ENCODE data around the gene KRTAP4-6. TPM values are rescaled to one million over a fixed set of nuclear protein-coding genes. Genes with fewer than 3 reads are reported as not detected.
"Not testable (repeated sequence)": the region's sequence is repeated elsewhere in the genome, so short reads cannot be mapped to it uniquely, and the experiment has no call there.

Gene KRTAP4-6
- total RNA-seq, 4 donors from 2014 or later = not detected

GRCh38 chr17:41111151-41111885 is 29.0 kb downstream of the KRTAP4-6 start:
- Histone ChIP-seq H3K27ac (no peak overlapping the region), H3K27me3 (peaks cover 0 to 17% (median 0%) of the 10 kb centered on the region in 4 donors), H3K9me3 (no peaks in the 10 kb centered on the region), H3K4me3 (no peak overlapping the region), H3K4me1 (no peaks in the 10 kb centered on the region), H3K36me3 (no peaks in the 10 kb centered on the region)
- intact Hi-C loops (cut with DNase I) = no loop called here
- 74 to 82% methylated on average over 2 of the region's 2 CpGs for whole genome bisulfite sequencing, 2 donors
- DNase-seq = no peak
- no peak for TF ChIP-seq POLR2A (IDR thresholded peaks at IDR 0.05)
- TF ChIP-seq CTCF (IDR thresholded peaks at IDR 0.05) = no peak

GRCh38 chr17:41108728-41109386 is 31.5 kb downstream of the KRTAP4-6 start:
- H3K27ac ChIP-seq; intact Hi-C loops (cut with DNase I); H3K4me3 ChIP-seq; H3K9me3 ChIP-seq; DNase-seq; H3K4me1 ChIP-seq; H3K36me3 ChIP-seq: not testable (repeated sequence)
- peaks cover 0 to 19% (median 0%) of the 10 kb centered on the region in 4 donors for H3K27me3 ChIP-seq
- 0 to 36% methylated on average over 1 of the region's 1 CpG for WGBS, 2 donors

- no peak for DNase-seq
- no peak for TF ChIP-seq CTCF (IDR thresholded peaks at IDR 0.05)
- TF ChIP-seq POLR2A (IDR thresholded peaks at IDR 0.05) = no peak
- Histone ChIP-seq H3K4me1 (no peaks in the 10 kb centered on the region), H3K9me3 (no peaks in the 10 kb centered on the region), H3K27ac (no peak overlapping the region), H3K36me3 (no peaks in the 10 kb centered on the region), H3K4me3 (no peak overlapping the region), H3K27me3 (peaks cover 0 to 18% (median 0%) of the 10 kb centered on the region in 4 donors)
- intact Hi-C loops (cut with DNase I) = no loop called here
- 63 to 82% methylated on average over 1 of the region's 1 CpG for WGBS, 2 donors
Measured at GRCh38 chr17:41107941-41108450, 32.3 kb downstream of the KRTAP4-6 start.

DNA sequence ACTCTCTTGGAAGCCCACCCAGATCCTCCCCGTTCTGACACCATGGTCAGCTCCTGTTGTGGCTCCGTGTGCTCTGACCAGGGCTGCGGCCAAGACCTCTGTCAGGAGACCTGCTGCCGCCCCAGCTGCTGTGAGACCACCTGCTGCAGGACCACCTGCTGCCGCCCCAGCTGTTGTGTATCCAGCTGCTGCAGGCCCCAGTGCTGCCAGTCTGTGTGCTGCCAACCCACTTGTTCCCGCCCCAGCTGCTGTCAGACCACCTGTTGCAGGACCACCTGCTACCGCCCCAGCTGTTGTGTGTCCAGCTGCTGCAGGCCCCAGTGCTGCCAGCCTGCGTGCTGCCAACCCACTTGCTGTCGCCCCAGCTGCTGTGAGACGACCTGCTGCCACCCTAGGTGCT is 35.0 kb downstream of the KRTAP4-6 start, which contains the start of gene KRTAP4-9:
KRTAP4-9 (plus strand) TSS at position 43 of the 400 bp plus-strand sequence; CDS start at position 43, 0 bp downstream.
- not testable (repeated sequence) for H3K4me3 ChIP-seq
- 87% methylated on average over 5 of the region's 10 CpGs; no CpG with 5 or more reads in 1 of the 2 donors for WGBS, 2 donors

DNA sequence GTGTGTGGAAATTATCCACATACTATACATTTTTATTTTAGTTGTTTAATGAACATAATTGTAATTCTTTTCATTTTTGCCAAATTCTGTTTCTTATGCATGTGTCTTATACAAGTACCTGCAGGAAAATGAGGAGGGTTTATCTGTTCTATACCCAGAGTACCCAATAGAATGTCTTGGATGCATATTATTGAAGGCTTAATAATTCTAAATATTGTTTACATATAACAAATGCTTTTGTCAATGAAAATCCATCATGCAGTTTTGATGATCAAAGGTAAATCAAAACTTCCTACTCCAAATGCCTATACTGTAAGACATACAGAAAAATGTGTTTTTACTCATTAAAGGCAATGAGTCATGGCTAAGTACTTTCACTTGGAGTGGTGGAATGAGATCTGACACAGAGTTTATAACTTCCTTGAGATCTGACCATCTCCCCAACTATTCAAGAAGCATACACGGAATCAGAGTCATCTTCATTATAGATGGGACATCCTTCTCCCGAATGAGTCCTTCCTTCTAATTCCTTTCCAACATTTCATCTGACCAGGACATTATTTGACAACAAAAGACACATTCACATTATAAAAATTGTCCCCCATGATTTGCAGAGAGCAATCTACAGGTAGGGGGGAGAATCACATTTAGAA is 35.8 kb downstream of the KRTAP4-6 start:
- H3K4me3 ChIP-seq; H3K4me1 ChIP-seq; H3K36me3 ChIP-seq; intact Hi-C loops (cut with DNase I); H3K27ac ChIP-seq; DNase-seq; H3K9me3 ChIP-seq: not testable (repeated sequence)
- 34 to 43% methylated on average over 2 of the region's 2 CpGs for WGBS, 2 donors
- peaks cover 0 to 18% (median 0%) of the 10 kb centered on the region in 4 donors for H3K27me3 ChIP-seq

More for the DNA sequence above, 35.0 kb downstream of the KRTAP4-6 start, which contains the start of gene KRTAP4-9:
- H3K4me1 ChIP-seq; H3K36me3 ChIP-seq; H3K9me3 ChIP-seq; H3K27ac ChIP-seq; intact Hi-C loops (cut with DNase I); DNase-seq: not testable (repeated sequence)
- peaks cover 0 to 18% (median 0%) of the 10 kb centered on the region in 4 donors for H3K27me3 ChIP-seq

- no peak overlapping the region for H3K4me3 ChIP-seq
- 81% methylated on average over 1 of the region's 1 CpG for WGBS, 2 donors
- H3K9me3 ChIP-seq = no peaks in the 10 kb centered on the region
- no peak overlapping the region for H3K27ac ChIP-seq
- no peak for TF ChIP-seq CTCF (IDR thresholded peaks at IDR 0.05)
- no peak for TF ChIP-seq POLR2A (IDR thresholded peaks at IDR 0.05)
- no peak for DNase-seq
- H3K27me3 ChIP-seq = peaks cover 0 to 18% (median 0%) of the 10 kb centered on the region in 4 donors
- no peaks in the 10 kb centered on the region for H3K4me1 ChIP-seq
- no peaks in the 10 kb centered on the region for H3K36me3 ChIP-seq
- intact Hi-C loops (cut with DNase I) = no loop called here
Measured at GRCh38 chr17:41103896-41104295, 36.4 kb downstream of the KRTAP4-6 start.

All from esophagus squamous epithelium (tissue), 5 donors.